Activated CD4-positive, alpha-beta T cell treated with anti-CD3 and anti-CD28 coated beads, Interleukin-2, amount 10 ng/mL, durations not matched to agents 24 days and 14 days (primary cell): ENCODE results near the gene ARL14EP. TPM values are rescaled to one million over a fixed set of nuclear protein-coding genes. Genes with fewer than 3 reads are reported as not detected.

Source experiments
- DNase-seq: peaks from one replicate; pipeline ENCODE4 v3.0.0; 2022
- H3K27ac Mint-ChIP-seq: one replicate; pipeline ENCODE4 v1.8.0; 2022; ENCODE audit warnings: mild to moderate bottlenecking, mixed read lengths
- H3K27me3 Mint-ChIP-seq: one replicate; pipeline ENCODE4 v1.8.0; 2022; ENCODE audit warnings: mixed read lengths
- H3K36me3 Mint-ChIP-seq: one replicate; pipeline ENCODE4 v1.8.0; 2022; ENCODE audit warnings: low read depth, mild to moderate bottlenecking, mixed read lengths
- H3K4me1 Mint-ChIP-seq: one replicate; pipeline ENCODE4 v1.8.0; 2021; ENCODE audit warnings: mixed read lengths
- H3K4me3 Mint-ChIP-seq: one replicate; pipeline ENCODE4 v1.8.0; 2022; ENCODE audit warnings: mild to moderate bottlenecking, moderate library complexity, mixed read lengths
- H3K9me3 Mint-ChIP-seq: one replicate; pipeline ENCODE4 v1.8.0; 2021; ENCODE audit warnings: mixed read lengths
- intact Hi-C: fragments of 100-400 bp; cut with micrococcal nuclease; formaldehyde crosslinking; loops from one replicate; pipeline ENCODE4 v1.15.1; 2023
- total RNA-seq: library from RNA; stranded (reverse); gene quantifications from 2 replicates; pipeline ENCODE4 v1.2.3, GENCODE V29; 2022

Gene ARL14EP
- total RNA-seq, 1 donor from 2014 or later: 36.5 TPM

DNA sequence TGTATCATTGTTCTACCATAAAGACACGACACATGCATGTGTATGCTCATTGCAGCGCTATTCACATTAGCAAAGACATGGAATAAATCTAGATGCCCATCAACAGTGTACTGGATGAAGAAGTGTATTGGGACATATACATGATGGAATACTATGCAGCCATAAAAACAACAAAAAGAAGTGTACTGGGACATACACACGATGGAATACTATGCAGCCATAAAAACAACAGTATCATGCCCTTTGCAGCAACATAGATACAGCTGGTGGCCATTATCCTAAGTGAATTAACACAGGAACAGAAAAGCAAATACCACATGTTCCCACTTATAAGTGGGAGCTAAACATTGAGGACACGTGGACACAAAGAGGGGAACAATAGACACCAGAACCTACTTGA is 22.7 kb downstream of the ARL14EP start:
- Mint-ChIP-seq H3K9me3 (no peaks in the 10 kb centered on the region), H3K27me3 (peaks cover 2% of the 10 kb centered on the region), H3K36me3 (peaks cover 9% of the 10 kb centered on the region), H3K4me3 (no peak overlapping the region), H3K27ac (no peak overlapping the region), H3K4me1 (peaks cover 6% of the 10 kb centered on the region)
- intact Hi-C loops: loop anchor here (1.0 to 10.0 kb wide), 2 partner anchors 239 to 573 kb away; partner anchors contain the start of gene MPPED2
- no peak for DNase-seq

DNA sequence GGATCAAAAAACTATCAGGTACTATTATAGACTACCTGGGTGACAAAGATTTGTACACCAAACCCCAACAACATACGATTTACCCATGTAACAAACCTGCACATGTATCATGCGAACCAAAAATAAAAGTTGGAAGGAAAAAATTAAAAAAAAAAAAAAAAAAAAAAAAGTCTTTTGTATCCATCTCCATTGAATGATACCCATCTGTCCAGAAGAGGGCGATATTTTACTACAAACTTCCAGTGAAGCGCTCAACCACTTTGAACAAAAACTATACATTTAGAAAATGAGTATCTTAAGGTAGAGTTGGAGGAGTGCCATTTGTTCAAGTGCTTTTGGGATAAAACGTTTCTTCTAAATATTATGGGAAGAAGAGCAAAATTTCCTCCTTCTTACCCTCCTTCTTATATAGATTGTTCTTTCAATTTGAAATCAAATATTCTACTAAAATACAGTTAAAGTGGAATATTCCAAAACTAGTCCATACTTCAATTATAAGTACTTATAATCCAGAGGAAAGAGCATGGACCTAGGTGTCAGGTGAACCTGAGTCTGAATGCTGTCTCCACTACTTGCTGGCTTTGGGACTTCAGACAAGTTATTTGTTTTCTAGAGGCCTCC is 23.3 kb downstream of the ARL14EP start:
- Mint-ChIP-seq H3K27ac (no peak overlapping the region), H3K9me3 (no peaks in the 10 kb centered on the region), H3K4me1 (peaks cover 6% of the 10 kb centered on the region), H3K36me3 (peaks cover 9% of the 10 kb centered on the region), H3K4me3 (no peak overlapping the region), H3K27me3 (peaks cover 7% of the 10 kb centered on the region)
- peak; percentile 67 for DNase-seq
- intact Hi-C loops: loop anchor here (1.0 to 10.0 kb wide), 2 partner anchors 239 to 572 kb away; partner anchors contain the start of gene MPPED2

DNA sequence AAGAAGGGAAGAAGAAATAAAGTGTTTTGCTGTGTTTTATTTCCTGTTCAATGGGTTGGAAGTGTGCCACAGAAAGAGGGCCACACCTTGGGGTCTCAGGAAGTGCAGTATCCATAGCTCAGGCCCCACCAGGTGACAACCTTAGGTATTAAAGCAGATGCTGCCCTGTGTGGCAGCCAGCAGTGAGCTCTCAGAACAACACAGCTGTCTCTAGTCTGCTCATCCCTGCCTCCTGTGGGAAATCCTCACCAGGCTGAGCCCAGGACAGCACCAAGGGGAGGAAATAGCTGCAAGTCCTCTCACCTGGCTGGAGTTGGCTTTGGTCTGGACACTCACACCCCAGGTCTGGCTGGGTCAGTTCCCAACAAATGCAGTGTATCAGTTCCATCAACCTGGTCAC is 25.1 kb downstream of the ARL14EP start:
- Mint-ChIP-seq H3K27me3 (peaks cover 21% of the 10 kb centered on the region), H3K27ac (no peak overlapping the region), H3K4me3 (no peak overlapping the region), H3K9me3 (no peaks in the 10 kb centered on the region), H3K4me1 (peaks cover under 1% of the 10 kb centered on the region), H3K36me3 (peaks cover 3% of the 10 kb centered on the region)
- peak; percentile 50 for DNase-seq
- intact Hi-C loops: loop anchor here (10.0 kb wide), 1 partner anchor 237 kb away; the partner anchor contains the start of gene MPPED2

DNA sequence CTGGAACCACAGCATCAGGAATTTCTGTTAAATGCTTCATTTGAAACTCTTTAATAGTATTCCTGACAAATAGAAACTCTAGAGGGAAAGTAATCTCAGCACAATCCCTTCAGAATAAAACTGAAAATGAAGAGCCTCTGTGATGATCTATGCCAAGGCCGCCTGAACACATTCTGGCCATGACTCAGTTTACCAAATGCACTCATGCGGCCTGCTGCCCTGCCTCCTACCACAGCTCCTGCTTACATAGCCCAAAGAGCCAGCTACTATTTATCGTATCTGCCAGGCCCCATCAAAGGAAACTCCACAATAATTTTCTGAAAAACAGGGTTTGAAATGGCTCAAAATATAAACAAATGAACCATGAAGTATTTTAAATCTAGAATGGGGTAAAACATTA is 27.0 kb downstream of the ARL14EP start:
- Mint-ChIP-seq H3K9me3 (no peaks in the 10 kb centered on the region), H3K4me1 (no peaks in the 10 kb centered on the region), H3K4me3 (no peak overlapping the region), H3K36me3 (peaks cover 3% of the 10 kb centered on the region), H3K27ac (no peak overlapping the region), H3K27me3 (peaks cover 27% of the 10 kb centered on the region)
- no peak for DNase-seq
- intact Hi-C loops: loop anchor here (10.0 kb wide), 1 partner anchor 235 kb away; the partner anchor contains the start of gene MPPED2

DNA sequence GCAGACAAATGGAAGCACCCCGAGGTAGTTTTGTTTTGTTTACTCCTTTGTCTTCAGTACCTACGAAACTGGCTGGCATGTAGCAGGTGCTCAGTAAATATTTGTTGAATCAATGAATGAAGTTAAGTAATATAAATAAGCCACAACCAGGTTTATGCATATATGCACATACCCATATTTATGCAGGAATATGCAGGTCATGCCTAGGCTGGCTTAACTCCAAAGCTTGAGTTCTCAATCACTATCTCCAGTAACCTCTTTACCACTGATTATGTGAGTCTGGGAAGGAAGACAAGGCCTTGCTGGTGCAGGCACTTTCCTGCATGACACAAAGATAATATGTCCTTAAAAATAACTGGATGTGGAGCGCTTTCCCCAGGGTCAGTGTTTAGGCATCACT is 27.5 kb downstream of the ARL14EP start:
- DNase-seq: no peak
- H3K27me3 Mint-ChIP-seq: peaks cover 27% of the 10 kb centered on the region
- H3K36me3 Mint-ChIP-seq: peaks cover 3% of the 10 kb centered on the region
- intact Hi-C loops: no loop called here
- no peaks in the 10 kb centered on the region for H3K4me1 Mint-ChIP-seq
- H3K9me3 Mint-ChIP-seq: no peaks in the 10 kb centered on the region
- no peak overlapping the region for H3K27ac Mint-ChIP-seq
- H3K4me3 Mint-ChIP-seq: no peak overlapping the region

DNA sequence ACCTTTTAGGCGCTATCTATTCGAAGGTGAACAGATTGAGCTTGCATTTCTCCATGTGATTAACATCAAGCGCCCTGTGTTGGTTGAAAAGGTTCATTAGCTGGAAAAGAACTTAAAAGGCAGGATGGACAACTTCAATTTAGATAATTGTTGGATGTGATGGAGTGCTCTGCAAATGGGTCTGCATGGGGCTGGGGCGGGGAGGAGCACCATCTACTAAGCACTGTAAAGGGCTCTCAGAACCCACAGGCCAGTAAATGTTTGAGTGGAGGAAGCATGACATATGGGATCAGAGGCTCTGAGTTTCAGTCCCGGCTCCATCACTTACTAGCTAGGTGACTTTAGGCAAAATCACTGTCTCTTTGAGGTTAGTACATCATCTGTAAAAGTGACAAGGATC is 28.2 kb downstream of the ARL14EP start:
- H3K4me3 Mint-ChIP-seq: no peak overlapping the region
- intact Hi-C loops: no loop called here
- DNase-seq: no peak

DNA sequence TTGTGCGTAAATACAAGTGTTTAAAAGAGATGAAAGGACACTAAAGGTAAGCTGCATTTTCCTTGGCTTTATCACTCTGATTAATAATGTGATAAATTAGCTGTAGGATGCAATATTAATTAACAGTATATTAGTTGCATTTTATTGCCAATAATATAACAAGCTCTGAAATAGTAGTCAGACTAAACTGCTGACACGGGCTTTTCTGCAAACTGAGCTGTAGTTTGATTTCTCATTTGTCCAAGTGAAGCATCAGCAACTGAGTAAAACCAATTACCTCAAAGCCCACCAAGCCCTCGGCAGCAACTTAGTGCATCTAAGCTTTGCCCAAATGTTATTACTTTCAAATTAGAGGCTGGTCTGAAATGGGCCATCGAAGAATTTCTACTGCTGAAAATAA is 33.5 kb downstream of the ARL14EP start:
- H3K9me3 Mint-ChIP-seq: no peaks in the 10 kb centered on the region
- no peaks in the 10 kb centered on the region for H3K4me1 Mint-ChIP-seq
- no peak for DNase-seq
- H3K27me3 Mint-ChIP-seq: peaks cover 24% of the 10 kb centered on the region
- H3K4me3 Mint-ChIP-seq: no peak overlapping the region
- intact Hi-C loops: no loop called here
- no peaks in the 10 kb centered on the region for H3K36me3 Mint-ChIP-seq
- H3K27ac Mint-ChIP-seq: no peak overlapping the region

More for the DNA sequence above, 28.2 kb downstream of the ARL14EP start:
- Mint-ChIP-seq H3K36me3 (no peaks in the 10 kb centered on the region), H3K27me3 (peaks cover 27% of the 10 kb centered on the region), H3K4me1 (no peaks in the 10 kb centered on the region), H3K9me3 (no peaks in the 10 kb centered on the region), H3K27ac (no peak overlapping the region)

DNA sequence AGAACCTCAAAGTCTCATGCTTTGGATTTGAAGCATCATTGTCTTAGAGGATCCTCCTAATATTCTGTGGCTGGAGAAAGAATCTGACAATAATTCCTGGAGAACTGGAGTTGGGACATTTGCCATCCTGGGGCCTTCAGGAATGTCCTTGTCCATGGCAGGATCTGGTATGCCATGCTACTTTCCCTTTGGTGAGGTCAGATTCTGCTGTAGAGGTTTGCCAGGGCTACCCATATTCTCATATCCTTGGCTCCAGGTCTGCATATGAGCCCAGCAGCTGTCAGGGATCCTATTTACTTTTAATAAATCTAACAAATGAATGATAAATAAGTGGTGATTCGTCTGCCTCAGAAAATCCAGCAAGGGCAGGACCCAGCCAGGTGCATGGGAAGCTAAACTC is 35.0 kb downstream of the ARL14EP start:
- H3K36me3 Mint-ChIP-seq: no peaks in the 10 kb centered on the region
- peaks cover 12% of the 10 kb centered on the region for H3K27me3 Mint-ChIP-seq
- no peak overlapping the region for H3K27ac Mint-ChIP-seq
- H3K4me1 Mint-ChIP-seq: no peaks in the 10 kb centered on the region
- intact Hi-C loops: no loop called here
- DNase-seq: no peak
- H3K4me3 Mint-ChIP-seq: no peak overlapping the region
- H3K9me3 Mint-ChIP-seq: no peaks in the 10 kb centered on the region

DNA sequence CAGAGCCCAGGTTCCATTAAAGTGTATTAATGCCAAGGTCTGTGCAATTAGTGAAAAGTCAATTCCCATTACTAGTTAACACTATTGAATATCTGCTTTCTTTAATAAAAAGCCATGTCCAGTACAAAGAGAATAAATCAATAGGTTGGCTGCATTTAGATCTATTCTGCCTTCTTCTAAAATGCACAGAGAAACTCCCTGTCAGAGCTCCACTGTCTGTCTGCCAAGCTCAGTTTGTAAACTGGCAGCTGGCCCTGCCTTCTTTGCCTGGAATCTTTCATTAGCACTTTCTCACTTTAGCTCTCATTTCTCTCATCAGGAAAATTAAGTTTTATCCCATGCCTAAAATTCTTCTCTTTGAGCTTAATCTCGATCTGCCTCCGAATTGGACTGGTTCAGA is 35.6 kb downstream of the ARL14EP start:
- Mint-ChIP-seq H3K36me3 (no peaks in the 10 kb centered on the region), H3K27me3 (peaks cover 7% of the 10 kb centered on the region), H3K4me3 (no peak overlapping the region), H3K9me3 (no peaks in the 10 kb centered on the region), H3K4me1 (no peaks in the 10 kb centered on the region), H3K27ac (no peak overlapping the region)
- no peak for DNase-seq
- intact Hi-C loops: no loop called here

DNA sequence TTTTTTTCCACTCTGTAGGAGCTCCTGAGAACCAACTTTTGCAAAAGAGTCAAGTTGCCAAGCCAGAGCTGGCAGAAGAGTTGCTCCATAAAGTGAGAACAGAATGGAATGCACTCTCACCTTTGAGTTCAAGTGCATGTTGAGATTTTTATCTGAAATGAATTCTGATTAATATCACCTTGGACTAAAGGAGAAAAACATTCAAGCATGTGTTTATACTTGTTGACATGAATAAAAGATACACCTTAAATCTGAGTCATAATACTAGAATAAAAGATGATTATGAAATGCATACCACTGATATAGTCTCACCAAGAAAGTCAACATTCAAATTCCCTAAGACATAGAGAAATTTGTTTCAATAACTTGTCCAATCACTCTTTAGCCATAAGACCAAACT is 37.8 kb downstream of the ARL14EP start:
- no peaks in the 10 kb centered on the region for H3K36me3 Mint-ChIP-seq
- H3K27ac Mint-ChIP-seq: no peak overlapping the region
- H3K27me3 Mint-ChIP-seq: peaks cover 4% of the 10 kb centered on the region
- DNase-seq: no peak
- no peak overlapping the region for H3K4me3 Mint-ChIP-seq
- no peaks in the 10 kb centered on the region for H3K4me1 Mint-ChIP-seq
- intact Hi-C loops: no loop called here
- H3K9me3 Mint-ChIP-seq: no peaks in the 10 kb centered on the region

DNA sequence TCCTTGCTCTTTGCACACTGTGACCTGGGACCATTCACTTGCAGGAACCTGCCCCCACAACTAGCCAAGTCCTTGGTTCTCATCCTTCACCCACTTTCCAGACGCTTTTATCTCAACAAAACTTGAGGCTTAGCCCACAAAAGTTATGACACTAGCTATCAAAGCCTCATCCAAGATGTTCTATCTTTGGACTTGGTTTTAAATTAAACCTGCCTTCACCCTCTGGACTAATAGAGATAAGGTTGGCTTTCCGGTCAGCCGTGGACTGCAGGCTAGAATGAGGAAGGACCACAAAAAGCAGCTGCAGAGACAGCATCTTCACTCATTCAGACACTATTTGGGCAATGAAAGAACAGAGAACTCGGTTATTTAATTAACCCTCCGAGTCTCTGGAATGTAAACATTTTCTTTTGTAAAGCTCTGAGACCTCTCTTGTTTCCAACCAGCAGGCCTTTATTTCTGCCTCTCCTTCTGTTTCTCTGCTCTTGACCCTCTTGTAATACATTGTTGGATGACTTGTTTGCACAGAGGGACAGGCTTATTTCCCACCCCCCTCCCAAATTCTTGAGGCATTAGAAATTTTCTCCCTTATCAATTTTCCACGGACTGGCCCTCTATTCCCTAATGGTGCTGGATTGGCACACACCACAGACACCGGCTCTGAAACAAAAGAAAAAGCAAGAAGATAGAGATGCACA is 41.4 kb downstream of the ARL14EP start:
- no peaks in the 10 kb centered on the region for H3K9me3 Mint-ChIP-seq
- no peaks in the 10 kb centered on the region for H3K4me1 Mint-ChIP-seq
- no peak overlapping the region for H3K27ac Mint-ChIP-seq
- H3K27me3 Mint-ChIP-seq: no peaks in the 10 kb centered on the region
- no peaks in the 10 kb centered on the region for H3K36me3 Mint-ChIP-seq
- intact Hi-C loops: no loop called here
- H3K4me3 Mint-ChIP-seq: no peak overlapping the region
- no peak for DNase-seq

DNA sequence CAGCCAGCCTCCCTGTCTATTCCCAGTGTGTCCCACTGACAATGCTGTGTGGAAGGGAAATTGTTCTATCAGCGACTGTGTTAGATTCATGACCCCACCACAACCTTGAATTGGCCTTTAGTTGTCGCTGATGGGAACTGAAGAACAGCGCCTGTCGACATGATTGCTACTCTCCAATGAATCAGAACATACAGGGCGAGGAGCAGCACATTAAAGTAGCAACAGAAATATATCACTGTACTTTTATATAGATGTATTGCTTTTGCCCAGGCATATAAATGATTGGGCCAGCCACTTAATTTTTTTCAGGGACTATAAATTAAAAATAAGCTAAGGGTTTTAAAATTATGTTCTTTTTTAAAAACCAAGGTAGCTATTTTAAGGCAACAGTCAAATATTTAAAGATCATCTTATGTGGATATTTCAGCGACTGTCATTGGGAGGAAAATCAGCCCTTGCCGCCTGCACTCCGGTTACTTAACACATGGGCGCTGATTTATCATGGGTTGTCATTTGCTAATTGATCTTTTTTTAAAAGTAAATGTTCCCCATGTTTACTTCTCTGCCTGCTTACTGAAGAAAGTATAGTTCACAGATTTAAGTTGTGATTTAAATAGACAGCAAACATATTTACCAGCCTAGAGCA is 42.1 kb downstream of the ARL14EP start:
- H3K36me3 Mint-ChIP-seq: no peaks in the 10 kb centered on the region
- intact Hi-C loops: no loop called here
- no peaks in the 10 kb centered on the region for H3K4me1 Mint-ChIP-seq
- no peaks in the 10 kb centered on the region for H3K27me3 Mint-ChIP-seq
- H3K4me3 Mint-ChIP-seq: no peak overlapping the region
- H3K9me3 Mint-ChIP-seq: no peaks in the 10 kb centered on the region
- DNase-seq: no peak
- H3K27ac Mint-ChIP-seq: no peak overlapping the region

DNA sequence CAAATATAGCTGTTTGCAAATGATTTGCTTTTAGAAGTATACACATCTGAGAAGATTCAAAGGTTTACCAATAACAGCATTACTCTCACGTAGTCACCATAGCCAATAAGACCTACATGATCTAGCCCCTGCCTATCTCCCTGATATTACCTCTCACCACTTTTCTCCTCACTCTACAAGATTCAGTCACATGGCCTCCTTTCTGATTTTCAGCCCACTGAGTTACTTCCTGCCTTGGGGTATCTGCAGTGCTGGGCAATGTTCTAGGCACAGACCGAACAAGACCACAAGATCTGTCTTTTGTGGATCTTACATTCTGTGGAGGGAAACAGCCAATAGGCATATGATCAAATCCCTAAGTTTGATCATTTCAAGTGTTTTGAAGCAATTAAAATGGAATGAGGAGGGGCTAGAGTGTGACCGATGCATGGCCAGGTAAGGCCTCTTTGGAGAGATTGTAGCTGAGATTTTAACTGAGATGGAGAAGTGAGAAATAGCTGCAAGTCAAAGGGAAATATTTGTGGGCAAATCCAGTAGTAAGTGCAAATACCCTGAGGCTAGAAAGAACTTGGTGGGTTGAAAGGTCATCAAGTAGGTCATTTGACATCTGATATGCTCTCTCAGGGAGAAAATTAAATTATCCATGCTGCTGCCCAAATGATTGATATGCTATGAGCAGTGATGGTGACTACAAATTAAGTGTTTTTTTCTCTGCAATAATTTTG is 43.1 kb downstream of the ARL14EP start:
- Mint-ChIP-seq H3K9me3 (no peaks in the 10 kb centered on the region), H3K36me3 (no peaks in the 10 kb centered on the region), H3K27me3 (no peaks in the 10 kb centered on the region), H3K4me1 (no peaks in the 10 kb centered on the region), H3K4me3 (no peak overlapping the region), H3K27ac (no peak overlapping the region)
- intact Hi-C loops: no loop called here
- no peak for DNase-seq

DNA sequence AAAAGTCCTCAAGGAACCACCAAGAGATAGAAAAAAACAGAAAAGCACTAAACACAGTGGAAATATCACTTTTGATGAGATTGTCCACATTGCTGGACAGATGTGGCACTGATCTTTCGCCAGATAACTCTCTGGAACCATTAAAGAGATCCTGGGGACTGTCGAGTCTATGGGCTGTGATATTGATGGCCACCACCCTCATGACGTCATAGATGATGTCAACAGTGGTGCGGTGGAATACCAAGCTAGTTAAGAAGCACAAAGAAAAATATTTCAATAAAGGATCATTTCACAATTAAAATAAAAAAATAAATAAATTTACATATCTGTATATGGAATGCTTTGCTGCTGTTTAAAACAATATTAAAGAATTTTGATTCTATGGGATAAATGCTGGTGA is 45.5 kb downstream of the ARL14EP start:
- H3K9me3 Mint-ChIP-seq: no peaks in the 10 kb centered on the region
- no peaks in the 10 kb centered on the region for H3K36me3 Mint-ChIP-seq
- no peaks in the 10 kb centered on the region for H3K4me1 Mint-ChIP-seq
- intact Hi-C loops: no loop called here
- no peak for DNase-seq
- H3K27ac Mint-ChIP-seq: no peak overlapping the region
- peaks cover 2% of the 10 kb centered on the region for H3K27me3 Mint-ChIP-seq
- no peak overlapping the region for H3K4me3 Mint-ChIP-seq
